ENCODE results near the gene SHISA4.
"Not testable (repeated sequence)": the region's sequence is repeated elsewhere in the genome, so short reads cannot be mapped to it uniquely, and the experiment has no call there.

Gene SHISA4

DNA sequence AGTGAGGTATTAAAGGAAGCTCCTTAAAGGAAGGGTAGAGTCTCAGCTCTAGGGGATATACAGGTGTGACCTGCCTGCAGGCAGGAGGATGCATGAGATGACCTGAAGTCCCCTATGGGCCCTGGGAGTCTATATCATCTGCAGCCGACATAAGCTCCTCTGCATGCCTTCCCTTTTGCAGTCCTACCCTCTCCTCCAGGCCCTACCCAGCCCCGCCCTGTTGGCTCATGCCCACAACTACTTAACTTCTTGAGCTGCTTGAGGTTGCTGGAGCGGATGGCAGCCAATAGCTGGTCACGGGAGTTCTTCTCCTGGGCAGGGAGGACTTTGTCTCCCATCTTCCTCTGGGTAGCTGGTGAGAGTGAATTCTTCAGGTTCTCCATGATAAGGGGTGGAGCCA lies 10.3 kb downstream of the SHISA4 start:
- no peak for DNase-seq (ENCODE audit: low spot score)

DNA sequence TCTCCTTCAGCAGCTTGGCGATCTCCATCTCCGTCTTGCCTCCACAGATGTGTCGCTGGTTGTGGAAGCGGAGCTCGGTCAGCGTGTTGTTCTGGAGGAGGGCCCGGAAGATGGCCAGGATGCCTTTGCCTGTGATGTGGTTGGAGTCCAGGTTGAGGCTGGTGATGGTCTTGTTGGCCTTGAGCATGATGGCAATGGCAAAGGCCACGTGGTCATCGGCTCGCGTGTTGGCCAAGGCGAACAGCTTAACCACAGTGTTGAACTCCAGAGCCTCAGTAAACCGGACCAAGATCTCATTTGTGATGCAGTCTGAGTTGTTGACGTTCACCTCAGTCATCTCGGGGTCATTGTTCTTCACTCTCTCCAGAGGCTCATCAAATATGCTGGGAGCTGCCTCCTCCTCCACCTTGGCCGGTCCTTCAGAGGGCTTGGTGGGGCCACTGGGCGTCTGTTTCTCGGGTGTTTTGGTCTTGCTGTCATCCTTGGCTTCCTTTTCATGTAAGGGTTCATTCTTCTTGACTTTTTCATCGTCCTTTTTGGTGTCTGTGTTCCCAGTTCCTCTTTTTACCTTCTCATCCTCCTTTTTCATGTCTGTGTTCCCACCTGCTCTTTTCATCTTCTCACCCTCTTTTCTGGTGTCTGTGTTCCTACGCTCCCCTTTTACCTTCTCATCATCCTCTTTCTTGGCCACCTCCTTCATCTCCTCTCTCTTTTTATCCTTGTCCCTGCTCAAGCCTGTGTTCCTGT lies 11.2 kb downstream of the SHISA4 start:
- DNase-seq (ENCODE audit: low spot score): no peak

DNA sequence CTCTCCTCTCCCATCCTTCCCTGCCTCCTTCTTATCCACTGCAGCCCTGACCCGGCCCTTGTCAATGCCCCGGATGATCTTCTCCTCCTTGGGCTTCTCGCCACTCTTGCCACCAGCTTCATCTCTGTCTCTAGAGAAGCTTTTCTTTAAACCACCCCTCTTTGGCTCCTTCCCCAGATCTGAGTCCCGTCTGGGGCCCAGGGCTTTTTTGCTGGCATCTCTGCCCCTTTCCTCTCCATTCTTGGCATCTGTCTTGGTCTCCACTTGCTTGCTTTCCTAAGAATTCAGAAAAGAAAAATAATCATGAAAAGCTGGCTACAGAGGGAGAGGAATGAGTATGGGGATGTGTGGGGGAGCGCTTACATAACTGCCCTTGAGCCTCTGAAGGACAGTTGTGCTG lies 11.8 kb downstream of the SHISA4 start:
- no peak for DNase-seq (ENCODE audit: low spot score)

DNA sequence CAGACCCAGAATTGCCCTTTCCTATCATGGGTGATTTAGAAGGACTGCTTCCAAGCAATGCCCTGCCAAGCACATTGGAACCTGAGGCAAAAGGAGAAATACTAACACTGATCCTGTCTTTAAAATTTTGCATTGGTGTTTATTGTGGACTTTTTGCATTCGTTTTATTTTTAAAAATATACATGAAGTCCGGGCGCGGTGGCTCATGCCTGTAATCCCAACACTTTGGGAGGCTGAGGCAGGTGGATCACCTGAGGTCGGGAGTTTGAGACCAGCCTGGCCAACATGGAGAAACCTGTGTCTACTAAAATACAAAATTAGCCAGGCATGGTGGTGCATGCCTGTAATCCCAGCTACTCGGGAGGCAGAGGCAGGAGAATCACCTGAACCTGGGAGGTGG lies 12.3 kb downstream of the SHISA4 start:
- DNase-seq (ENCODE audit: low spot score): not testable (repeated sequence)

DNA sequence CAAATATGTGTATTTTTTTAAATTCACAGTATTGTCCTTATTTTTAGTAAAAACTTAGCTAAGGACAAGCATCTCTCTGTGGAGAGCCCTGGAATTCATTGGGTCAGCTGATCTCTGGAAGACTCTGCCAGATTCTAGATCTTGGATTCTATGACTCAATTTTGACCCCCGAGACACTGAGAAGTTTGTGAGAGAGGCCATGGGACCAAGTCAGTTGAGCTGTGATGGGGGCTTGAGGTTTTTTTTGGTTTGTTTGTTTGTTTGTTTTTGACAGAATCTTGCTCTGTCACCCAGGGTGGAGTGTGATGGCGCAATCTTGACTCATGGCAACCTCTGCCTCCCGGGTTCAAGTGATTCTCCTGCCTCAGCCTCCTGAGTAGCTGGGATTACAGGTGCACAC lies 13.5 kb downstream of the SHISA4 start:
- no peak for DNase-seq (ENCODE audit: low spot score)

DNA sequence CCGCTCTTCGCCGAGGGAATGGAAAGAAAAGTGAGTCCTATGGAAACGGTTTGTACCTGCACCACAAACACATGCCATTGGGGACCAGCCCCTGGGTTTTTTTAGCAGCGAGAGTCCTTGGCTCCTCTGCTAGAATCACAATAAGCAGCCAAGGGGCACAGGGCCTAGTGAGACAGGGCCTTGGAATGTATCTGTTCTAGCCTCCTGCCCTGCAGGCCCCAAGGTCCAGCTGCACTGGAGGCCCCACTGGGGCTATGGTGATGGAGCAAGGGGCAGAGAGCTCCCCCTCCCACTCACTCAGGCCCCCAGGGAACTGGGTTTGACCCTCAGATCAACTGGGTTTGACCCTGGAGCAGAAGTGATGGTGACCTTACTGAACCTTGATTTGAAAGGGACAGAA lies 14.4 kb downstream of the SHISA4 start:
- DNase-seq (ENCODE audit: low spot score): no peak

DNA sequence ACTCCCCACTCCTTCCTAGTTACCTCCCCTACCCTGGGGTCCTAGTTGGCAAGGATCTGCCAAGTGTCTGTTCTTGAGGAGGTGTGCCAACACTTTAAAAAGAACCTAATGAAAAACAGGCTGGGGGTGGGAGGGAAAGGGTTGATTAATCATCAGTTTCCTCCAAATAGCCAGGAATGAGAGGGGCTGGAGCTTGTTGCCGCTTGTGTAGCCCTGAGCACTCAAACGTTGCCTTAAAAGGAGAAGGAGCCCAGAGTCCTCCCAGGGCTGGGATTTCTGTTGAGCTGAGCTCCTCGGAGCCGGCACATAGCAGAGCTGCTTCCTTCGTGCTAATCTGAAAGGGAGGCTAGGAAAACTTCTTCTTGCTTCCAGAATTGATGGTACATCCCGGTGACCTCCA lies 15.9 kb downstream of the SHISA4 start:
- no peak for DNase-seq (ENCODE audit: low spot score)

DNA sequence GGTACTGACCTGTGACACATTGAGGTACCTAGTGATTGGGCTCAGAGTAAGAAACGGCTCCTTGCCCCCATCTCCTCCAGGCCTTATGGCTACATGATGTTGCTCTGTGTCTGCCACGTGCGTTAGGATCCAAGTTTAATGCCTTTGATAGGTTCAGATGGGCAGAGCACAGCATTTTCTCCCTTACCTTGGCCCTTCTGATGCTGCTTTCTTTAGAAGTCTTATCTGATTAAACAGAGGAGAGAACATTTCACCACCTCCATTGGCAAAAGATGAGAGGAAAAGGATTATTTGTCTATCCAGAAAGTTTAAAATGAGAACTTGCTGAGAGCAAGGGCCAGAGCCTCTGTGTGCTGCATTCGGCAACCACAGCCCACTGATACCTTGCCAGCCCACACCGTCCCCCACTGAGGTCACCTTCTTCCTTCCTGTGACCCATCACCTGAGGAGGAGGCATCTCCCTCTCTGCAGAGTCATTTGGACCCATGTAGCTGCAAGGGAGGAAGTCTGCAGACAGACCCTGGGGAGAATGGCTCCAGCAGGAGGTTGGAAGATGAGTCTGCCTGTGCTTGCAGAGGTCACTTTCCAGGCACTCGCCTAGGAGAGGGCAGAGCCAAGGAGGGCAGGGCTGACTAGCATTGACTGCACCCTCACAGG lies 16.7 kb downstream of the SHISA4 start:
- no peak for DNase-seq (ENCODE audit: low spot score)

DNA sequence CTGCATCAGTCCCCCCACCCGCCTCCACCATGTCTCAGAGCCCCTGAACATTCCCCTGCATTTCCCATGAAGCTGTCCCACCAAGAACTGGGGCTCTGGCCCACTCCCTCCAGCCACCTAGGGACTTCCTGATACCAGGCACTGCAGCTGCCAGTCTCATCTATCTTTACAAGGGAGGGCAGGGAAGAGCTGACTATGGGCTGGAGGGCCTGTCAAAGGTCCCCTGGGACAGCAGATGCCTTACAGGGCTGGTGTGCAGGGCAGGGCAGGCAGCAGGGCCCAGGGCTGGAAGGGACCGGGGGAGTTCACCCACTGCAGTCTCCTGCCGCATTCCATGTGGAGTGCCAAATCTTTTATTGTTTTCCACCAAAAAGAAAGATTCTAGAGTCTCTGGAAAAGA lies 17.6 kb downstream of the SHISA4 start:
- DNase-seq (ENCODE audit: low spot score): no peak

DNA sequence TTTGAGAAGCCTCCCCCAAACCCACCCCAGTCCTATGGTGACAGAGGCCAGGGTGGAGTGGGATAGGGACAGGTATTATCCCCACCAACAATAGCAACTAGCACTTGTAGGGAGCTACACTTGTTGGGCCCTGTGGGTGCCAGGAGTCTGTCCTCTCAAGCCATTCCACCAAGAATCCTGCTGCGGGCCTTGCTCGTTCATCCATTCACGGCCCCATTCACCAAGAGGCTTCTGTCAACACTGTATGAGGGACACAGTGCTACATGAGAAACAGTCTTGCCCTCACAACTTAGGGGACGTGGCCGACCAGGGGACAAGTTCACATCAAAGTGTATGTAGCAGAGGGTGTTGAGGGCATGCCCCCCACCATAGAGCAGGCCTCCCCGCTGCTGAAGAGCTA lies 18.9 kb downstream of the SHISA4 start:
- DNase-seq (ENCODE audit: low spot score): no peak

DNA sequence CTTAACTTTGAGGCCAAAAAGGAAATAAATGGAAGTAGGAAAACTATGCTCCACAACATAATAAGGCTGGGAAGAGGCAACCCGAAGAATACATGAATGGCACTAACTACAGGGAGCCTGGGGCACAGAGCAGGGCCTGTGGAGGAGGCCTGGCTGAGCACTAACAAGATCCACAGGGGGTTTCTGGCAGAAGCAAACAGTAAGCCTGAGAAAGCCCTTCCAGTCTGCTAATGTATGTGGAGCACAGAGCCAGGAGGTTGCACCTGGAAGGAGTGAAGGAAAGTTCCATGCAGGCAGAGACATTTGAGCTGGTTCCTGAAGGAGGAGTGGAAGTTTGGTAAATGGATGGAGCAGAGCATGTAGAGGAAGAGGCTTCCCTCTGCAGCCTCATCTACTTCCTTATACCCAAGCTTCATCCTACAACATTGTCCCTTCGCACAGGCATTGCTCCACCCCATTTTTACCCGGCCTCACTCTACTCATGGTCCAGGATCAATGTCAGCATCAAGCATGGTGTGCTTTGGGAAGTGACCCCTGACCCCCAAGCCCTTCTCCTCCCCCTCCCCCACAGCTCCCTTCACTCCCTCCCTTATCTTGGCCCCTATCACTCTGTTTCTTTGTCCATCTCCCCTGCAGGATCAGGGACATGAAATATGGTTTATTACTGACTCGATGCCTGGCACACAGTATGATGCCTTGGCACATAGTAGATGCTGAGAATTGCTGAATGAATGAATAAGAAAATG lies 23.3 kb downstream of the SHISA4 start:
- no peak for DNase-seq (ENCODE audit: low spot score)

DNA sequence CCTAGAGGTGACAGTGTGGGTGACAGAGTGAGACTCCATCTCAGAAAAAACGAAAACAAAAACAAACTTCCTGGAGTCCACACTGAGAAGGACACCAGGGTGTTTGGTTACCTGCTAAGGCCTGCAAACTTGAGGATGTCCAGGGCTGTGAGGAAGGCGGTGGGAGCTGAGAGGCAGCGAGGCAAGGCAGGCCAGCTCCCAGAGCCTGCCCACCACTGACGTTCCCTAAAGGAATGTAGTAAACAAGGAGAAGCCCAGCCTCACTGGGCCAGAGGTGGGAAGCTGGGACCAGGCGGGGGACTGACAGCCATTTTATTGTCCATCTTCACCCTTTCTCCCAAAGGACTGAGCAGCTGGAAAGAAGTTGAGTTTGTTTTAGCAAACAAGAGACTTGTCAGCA lies 24.1 kb downstream of the SHISA4 start:
- no peak for DNase-seq (ENCODE audit: low spot score)

DNA sequence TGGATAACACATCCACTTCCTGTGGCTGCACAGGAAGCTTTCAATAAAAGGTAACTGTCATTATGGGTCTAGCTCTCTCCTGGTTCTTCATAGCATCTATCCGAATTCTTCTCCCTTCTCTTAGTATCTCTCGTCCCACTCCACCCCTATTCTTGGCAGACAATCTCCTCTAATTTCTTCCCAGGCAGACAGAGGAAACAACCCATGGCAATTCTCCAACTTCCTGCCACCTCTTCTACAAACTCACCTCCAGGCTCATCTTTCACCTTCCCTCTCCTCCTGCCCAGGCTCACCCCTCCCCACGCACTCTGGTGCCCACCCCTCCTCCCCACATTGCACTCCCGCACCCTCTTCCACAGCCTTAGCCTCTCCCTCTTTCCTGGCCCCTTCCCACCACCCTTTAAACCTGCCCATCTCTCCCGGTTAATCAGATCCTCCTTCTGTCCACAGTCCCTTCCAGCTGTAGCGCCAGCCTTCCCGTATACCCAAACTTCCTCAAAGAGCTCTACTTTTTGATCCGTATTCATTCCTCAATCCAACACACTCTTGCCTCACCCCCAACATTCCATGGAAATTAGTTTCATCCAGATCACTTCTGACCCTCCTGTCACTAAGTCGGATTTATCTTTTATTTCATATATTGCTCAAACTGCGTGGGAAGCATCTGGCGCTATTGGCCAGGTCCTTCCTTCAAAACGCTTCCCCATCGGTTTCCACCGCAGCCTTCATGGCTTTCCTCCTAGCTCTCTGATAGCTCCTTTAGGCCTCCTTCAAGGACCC lies 25.9 kb downstream of the SHISA4 start:
- DNase-seq (ENCODE audit: low spot score): no peak

DNA sequence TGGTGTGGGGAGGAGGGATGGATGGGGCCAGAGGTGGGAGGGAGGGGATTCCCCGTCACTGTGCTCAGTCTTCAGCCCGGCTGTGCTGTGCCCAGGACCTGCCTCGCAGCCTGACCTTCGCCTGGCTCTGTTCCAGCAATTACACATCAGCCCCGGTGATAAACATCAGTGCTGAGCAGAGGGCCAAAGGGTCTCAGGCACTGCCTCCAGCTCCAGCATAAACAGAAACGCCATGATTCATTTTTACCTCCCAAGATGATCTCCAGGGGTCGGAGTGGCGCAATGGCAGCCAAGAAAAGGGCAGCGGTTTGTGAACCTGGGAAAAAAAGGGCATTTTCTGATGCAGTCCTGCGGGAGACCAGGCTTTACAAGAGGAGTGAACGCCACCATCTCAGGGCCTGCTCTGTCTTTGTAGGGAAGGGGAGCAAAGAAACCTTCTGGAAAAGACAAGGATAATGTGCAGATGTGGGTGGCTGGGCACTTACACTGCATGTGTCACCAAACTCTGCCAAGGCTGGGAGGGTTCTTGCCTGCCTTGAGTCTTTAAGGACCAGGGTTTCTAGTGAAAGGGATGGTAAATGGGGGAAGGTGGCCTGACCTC lies 28.1 kb downstream of the SHISA4 start:
- DNase-seq (ENCODE audit: low spot score): no peak

DNA sequence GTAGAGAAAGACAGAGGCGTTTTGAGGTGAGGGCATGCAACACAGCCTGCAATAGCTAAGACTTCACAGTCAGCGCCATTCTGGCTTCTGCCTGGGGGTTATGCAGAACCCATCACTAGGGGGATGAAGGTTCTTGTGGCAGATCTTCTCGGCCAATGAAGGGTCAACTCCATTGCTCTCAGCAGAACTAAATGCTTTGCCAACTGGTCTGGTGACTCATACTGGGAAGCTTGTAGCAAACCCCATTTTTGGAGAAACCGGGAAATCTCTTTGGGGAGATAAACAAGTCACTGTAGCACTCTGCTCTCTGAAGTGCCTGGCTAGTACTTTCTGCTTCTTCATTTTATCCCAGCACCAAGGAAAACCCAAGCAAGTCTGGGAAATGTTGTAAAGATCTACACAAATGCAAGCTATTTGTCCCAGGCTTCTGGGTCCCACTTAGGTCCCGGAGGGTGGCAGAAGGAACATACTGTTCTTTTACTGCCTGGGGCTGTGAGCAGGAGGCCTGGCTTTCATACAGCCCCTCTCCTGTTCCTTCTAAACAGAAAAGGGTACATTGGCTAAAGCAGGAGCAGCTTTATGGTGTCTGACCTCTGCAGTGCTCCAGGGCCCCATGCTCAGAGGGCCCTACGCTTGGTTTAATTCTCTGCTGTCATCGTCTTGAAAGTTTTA lies 28.8 kb downstream of the SHISA4 start:
- DNase-seq (ENCODE audit: low spot score): no peak

DNA sequence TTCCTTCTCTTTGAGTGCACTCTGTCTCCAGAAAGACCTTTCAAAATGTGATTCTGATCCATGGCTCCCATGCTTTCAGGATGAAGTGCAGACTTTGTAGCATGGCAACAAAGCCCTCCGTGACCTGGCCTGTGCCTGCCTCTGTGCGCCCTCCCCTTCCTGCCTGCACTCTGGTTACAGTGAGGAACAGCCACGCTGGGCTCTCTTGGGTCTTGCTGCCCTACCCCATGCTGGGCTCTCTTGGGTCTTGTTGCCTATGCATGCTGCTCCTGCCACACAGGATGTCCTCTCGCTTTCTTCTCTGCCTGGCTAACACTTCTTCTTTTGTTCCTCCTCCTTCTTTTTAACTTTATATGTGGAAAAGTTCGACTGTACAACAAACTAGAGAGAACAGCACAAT lies 29.6 kb downstream of the SHISA4 start:
- DNase-seq (ENCODE audit: low spot score): no peak

DNA sequence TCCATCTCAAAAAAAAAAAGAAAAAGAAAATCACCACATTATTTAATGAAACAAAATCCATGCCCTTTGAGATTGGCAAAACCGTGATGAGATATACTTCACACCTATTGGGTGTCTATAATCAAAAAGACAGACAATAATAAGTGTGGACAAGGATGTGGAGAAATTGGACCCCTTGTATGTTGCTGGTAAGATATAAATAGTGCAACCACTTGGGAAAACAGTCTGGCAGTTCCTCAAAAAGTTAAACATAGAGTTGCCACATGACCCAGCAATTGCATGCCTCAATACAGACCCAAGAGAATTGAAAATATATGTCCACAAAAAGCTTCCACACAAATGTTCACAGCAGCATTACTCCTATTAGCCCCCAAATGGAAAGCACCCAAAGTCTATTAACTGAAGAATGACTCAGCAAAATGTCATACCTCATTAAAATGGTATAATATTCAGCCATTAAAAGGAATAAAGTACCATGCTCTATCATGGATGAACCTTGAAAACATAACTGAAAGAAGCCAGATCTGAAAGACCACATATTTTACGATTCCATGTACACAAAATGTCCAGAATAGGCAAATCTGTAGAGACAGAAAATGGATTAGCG lies 33.4 kb downstream of the SHISA4 start:
- no peak for DNase-seq (ENCODE audit: low spot score)

DNA sequence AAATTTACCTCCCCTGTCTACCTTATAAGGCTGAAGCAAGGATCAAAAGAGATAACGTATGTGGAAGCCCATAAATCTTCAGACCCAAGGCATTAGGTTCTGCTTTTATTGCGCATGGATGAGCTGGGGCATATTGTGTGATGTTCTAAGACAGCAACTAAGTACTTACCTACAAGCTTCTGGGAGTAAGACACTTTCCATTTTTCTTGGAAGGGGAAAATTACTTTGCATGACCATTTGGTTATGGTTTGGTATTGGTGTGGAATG lies 36.5 kb downstream of the SHISA4 start:
- DNase-seq (ENCODE audit: low spot score): no peak

DNA sequence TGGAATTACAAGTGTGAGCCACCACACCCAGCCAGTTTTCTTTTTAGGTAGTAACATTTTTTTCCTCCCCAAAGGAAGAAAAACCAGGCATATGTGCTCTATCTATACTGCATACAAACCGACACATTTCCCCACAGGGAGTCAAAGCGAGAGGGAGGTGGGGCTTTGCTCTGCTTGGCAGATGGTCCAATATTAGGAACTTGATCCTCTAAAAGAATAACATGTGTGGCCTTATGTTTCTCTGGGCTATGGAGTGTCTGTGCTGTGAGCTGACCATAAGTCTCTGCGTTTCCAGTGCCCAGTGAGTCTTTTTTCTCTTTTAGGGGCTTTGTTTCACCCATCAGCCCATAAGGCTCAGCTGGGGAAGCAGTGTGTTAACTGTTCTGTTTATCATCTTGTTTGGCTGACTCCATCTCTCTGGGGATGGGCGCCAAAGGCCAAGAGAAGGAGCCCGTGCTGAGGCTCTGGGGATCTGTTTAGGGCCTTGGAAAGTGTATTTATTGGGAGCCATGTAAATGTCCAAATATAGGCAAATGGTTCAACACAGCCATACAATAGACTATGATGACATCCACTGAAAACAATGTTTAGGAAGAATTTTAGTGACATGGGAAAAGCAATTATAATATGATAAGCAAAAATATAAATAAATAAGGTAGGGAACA lies 37.4 kb downstream of the SHISA4 start:
- no peak for DNase-seq (ENCODE audit: low spot score)

DNA sequence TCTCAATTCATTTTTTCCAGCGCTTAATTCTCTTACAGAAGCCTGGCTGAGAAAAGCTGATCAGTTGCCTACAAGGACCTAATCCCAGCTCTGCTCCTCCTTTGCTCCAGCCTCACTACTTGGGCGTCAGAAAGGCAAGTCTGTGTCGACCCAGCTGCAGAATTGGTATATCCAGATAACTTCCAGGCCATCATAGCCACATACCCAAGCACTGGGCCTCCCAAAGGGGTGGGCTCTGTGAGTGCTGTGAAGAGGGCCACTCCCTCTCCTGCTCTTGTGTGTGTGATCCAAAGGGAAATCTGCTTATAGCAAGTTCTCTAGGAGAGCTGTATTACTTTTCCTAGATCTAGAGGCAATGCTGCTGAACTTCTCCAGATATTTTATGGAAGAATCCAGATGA lies 39.6 kb downstream of the SHISA4 start:
- no peak for DNase-seq (ENCODE audit: low spot score)

DNA sequence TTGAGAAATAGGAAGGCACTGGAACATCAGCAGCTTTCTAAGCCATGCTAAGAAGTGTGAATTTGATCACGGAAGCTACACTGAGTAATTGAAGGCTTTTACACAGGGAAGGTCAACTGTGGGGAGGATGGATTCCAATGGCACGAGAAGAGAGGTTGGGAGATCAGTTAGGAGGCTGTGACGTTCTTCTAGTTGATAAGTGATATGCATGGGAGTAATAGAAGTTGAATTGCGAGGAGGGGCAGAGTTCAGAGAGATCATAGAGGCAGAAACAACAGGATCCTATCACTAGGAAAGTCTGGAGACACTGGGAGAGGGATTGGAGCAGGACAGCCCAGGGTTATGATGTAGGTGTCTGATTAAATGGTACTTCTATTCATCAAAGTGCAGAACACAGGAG lies 41.4 kb downstream of the SHISA4 start:
- DNase-seq (ENCODE audit: low spot score): no peak
